Keratinocyte (primary cell): ENCODE measurements around the gene MAML1. TPM values are rescaled to one million over a fixed set of nuclear protein-coding genes. Genes with fewer than 3 reads are reported as not detected.

Experiments
- DNase-seq: peaks from one replicate; pipeline ENCODE4 v3.0.0-alpha.2; 2011; ENCODE audit warnings: low read depth, missing footprints, low spot score
- FAIRE-seq: peaks from 2 replicates; lab custom pipeline; 2011; peaks lifted over from hg19 to GRCh38; lab: Jason Lieb, UNC
- H2AFZ ChIP-seq: 2 replicates; pipeline ENCODE4 v1.6.0; 2012; ENCODE audit warnings: low read length, control low read depth, inconsistent platforms; ENCODE audit not compliant: control insufficient read depth
- H3K27ac ChIP-seq: 2 replicates; pipeline ENCODE4 v1.5.1; 2011; ENCODE audit warnings: low read length; ENCODE audit not compliant: control insufficient read depth, insufficient read depth
- H3K27me3 ChIP-seq: 3 replicates; pipeline ENCODE4 v1.6.0; 2011; ENCODE audit warnings: low read length; ENCODE audit not compliant: control insufficient read depth, insufficient read depth; ENCODE audit errors: extremely low read depth
- H3K36me3 ChIP-seq, 2 experiments: 2 replicates in 1 of 2; 3 replicates in 1 of 2; pipeline ENCODE4 v1.5.1; 2011; ENCODE audit warnings: low read length in 2 of 2, mild to moderate bottlenecking in 1 of 2; ENCODE audit not compliant: control insufficient read depth in 2 of 2, insufficient read depth in 2 of 2; ENCODE audit errors: extremely low read depth in 1 of 2
- H3K4me1 ChIP-seq: 3 replicates; pipeline ENCODE4 v1.5.1; 2011; ENCODE audit warnings: low read length; ENCODE audit not compliant: control insufficient read depth, insufficient read depth; ENCODE audit errors: extremely low read depth
- H3K4me2 ChIP-seq: 3 replicates; pipeline ENCODE4 v1.6.0; 2011; ENCODE audit warnings: low read depth, low read length; ENCODE audit not compliant: control insufficient read depth, insufficient read depth; ENCODE audit errors: extremely low read depth
- H3K4me3 ChIP-seq, 3 experiments: fragments of 200-600 bp in 1 of 3; sonication (generic) in 1 of 3; 2 replicates in 2 of 3; 3 replicates in 1 of 3; pipeline ENCODE4 v1.5.1; 2011 to 2016; ENCODE audit warnings: low read length in 3 of 3, mild to moderate bottlenecking in 3 of 3, control low read depth in 2 of 3, inconsistent platforms in 1 of 3, low read depth in 1 of 3, mixed read lengths in 1 of 3, mixed run types in 1 of 3, moderate library complexity in 1 of 3; ENCODE audit not compliant: control insufficient read depth in 2 of 3, insufficient read depth in 2 of 3; ENCODE audit errors: extremely low read depth in 1 of 3
- H3K79me2 ChIP-seq: 2 replicates; pipeline ENCODE4 v1.6.0; 2012; ENCODE audit warnings: low read length; ENCODE audit not compliant: control insufficient read depth, insufficient read depth
- H3K9ac ChIP-seq: 3 replicates; pipeline ENCODE4 v1.6.0; 2011; ENCODE audit warnings: low read length; ENCODE audit not compliant: control insufficient read depth, insufficient read depth; ENCODE audit errors: extremely low read depth
- H3K9me1 ChIP-seq: 3 replicates; pipeline ENCODE4 v1.6.0; 2011; ENCODE audit warnings: low read length; ENCODE audit not compliant: control insufficient read depth, insufficient read depth; ENCODE audit errors: extremely low read depth
- H3K9me3 ChIP-seq: 2 replicates; pipeline ENCODE4 v1.5.1; 2012; ENCODE audit warnings: low read depth, low read length; ENCODE audit not compliant: control insufficient read depth
- H4K20me1 ChIP-seq: 3 replicates; pipeline ENCODE4 v1.6.0; 2011; ENCODE audit warnings: low read length; ENCODE audit not compliant: control insufficient read depth, insufficient read depth; ENCODE audit errors: extremely low read depth
- CTCF ChIP-seq, 3 experiments: IDR thresholded peaks in 1 of 3; conservative IDR thresholded peaks in 1 of 3; optimal IDR thresholded peaks in 1 of 3; 2 replicates in 2 of 3; 3 replicates in 1 of 3; pipeline versions ENCODE3 to v1.5.1; 2011; ENCODE audit warnings: low read length in 3 of 3, mild to moderate bottlenecking in 3 of 3, moderate library complexity in 2 of 3, control low read depth in 1 of 3, inconsistent platforms in 1 of 3; ENCODE audit not compliant: insufficient read depth in 2 of 3; ENCODE audit errors: extremely low read depth in 1 of 3
- EZH2 ChIP-seq: IDR thresholded peaks from one replicate; pipeline ENCODE4 v1.6.1; 2012; ENCODE audit warnings: inconsistent platforms, mild to moderate bottlenecking, low read length, moderate library complexity
- dilution Hi-C: fragments of 300-500 bp; cut with MboI; formaldehyde crosslinking; loops from one replicate; pipeline ENCODE4 v1.7.0; 2020; ENCODE audit warnings: low sequenced_read_pairs; ENCODE audit not compliant: extremely low pct_ligation_motif_present
- polyA plus RNA-seq, 5 experiments: library from polyadenylated mRNA; depleted of rRNA in 3 of 5; stranded (reverse) in 3 of 5; stranded (forward) in 1 of 5; unstranded in 1 of 5; fragments of >200 nt; gene quantifications; 1 replicate in 1 of 5; 2 replicates in 3 of 5; 3 replicates in 1 of 5; pipeline versions ENCODE4 v1.2.1 to v1.2.3, GENCODE V29; 2011 to 2012; ENCODE audit warnings: missing spikeins in 2 of 5, low read depth in 1 of 5, low replicate concordance in 1 of 5

The MAML1 gene
- polyA plus RNA-seq, 1 donor (not counting 4 experiments of a cell fraction or from before 2014, with no cell fraction given): 4.9 TPM

GRCh38 chr5:179822059-179822432 lies 89.4 kb downstream of the MAML1 start:
- H4K20me1 ChIP-seq: peaks cover 19% of the 10 kb centered on the region
- dilution Hi-C loops: no loop called here
- no peak overlapping the region for H2AFZ ChIP-seq

GRCh38 chr5:179822444-179822990 lies 89.9 kb downstream of the MAML1 start:
- H3K9me1 ChIP-seq: no peaks in the 10 kb centered on the region
- H3K4me1 ChIP-seq: peaks cover 32% of the 10 kb centered on the region
- peak overlapping the region; percentile 66 to 84 (median 70) for H3K4me3 ChIP-seq
- no peaks in the 10 kb centered on the region for H3K27me3 ChIP-seq
- dilution Hi-C loops: no loop called here
- H3K4me2 ChIP-seq: peak overlapping the region; percentile 88
- peak overlapping the region; percentile 93 for H3K9ac ChIP-seq
- TF ChIP-seq EZH2 (no peak), CTCF (optimal IDR thresholded peaks at IDR 0.05 in 1 of 3, IDR thresholded peaks at IDR 0.05 in 1 of 3, conservative IDR thresholded peaks at IDR 0.05 in 1 of 3; ENCODE audit: extremely low read depth in 1 of 3, insufficient read depth in 2 of 3, low read length in 3 of 3) (no peak)
- peaks cover 23% of the 10 kb centered on the region for H3K79me2 ChIP-seq
- peaks cover 31 to 32% of the 10 kb centered on the region in 2 experiments for H3K36me3 ChIP-seq
- no peak for DNase-seq
- no peak overlapping the region for H2AFZ ChIP-seq
- H4K20me1 ChIP-seq: peaks cover 19% of the 10 kb centered on the region
- H3K27ac ChIP-seq: peak overlapping the region; percentile 87
- H3K9me3 ChIP-seq: no peaks in the 10 kb centered on the region
- peak; percentile 9 for FAIRE-seq

More at GRCh38 chr5:179822059-179822432, 89.4 kb downstream of the MAML1 start:
- peak overlapping the region; percentile 88 for H3K4me2 ChIP-seq
- H3K9ac ChIP-seq: peak overlapping the region; percentile 93
- no peak for TF ChIP-seq EZH2
- no peak for TF ChIP-seq CTCF (optimal IDR thresholded peaks at IDR 0.05 in 1 of 3, IDR thresholded peaks at IDR 0.05 in 1 of 3, conservative IDR thresholded peaks at IDR 0.05 in 1 of 3; ENCODE audit: extremely low read depth in 1 of 3, insufficient read depth in 2 of 3, low read length in 3 of 3)
- H3K9me3 ChIP-seq: no peaks in the 10 kb centered on the region
- no peaks in the 10 kb centered on the region for H3K9me1 ChIP-seq
- peaks cover 30 to 31% of the 10 kb centered on the region in 2 experiments for H3K36me3 ChIP-seq
- DNase-seq (no peak), FAIRE-seq (no peak)
- peak overlapping the region; percentile 87 for H3K27ac ChIP-seq
- H3K4me3 ChIP-seq: peak overlapping the region; percentile 66 to 84 (median 70)
- H3K79me2 ChIP-seq: peaks cover 23% of the 10 kb centered on the region
- H3K4me1 ChIP-seq: peaks cover 32% of the 10 kb centered on the region
- no peaks in the 10 kb centered on the region for H3K27me3 ChIP-seq
